DOHH2 (cell line): ENCODE data around the gene PRR14.

Experiments used
- H3F3A ChIP-seq: fragments of 200-600 bp; sonication (generic), shearing (Covaris generic); 2 replicates; pipeline ENCODE4 v1.6.0; 2016; ENCODE audit warnings: antibody characterized with exemption, mild to moderate bottlenecking; ENCODE audit not compliant: control insufficient read depth, insufficient read depth
- H3K27ac ChIP-seq: fragments of 200-600 bp; sonication (generic); 2 replicates; pipeline ENCODE4 v1.5.1; 2014; ENCODE audit warnings: low read depth, mild to moderate bottlenecking, low read length, moderate library complexity
- H3K27me3 ChIP-seq: fragments of 200-600 bp; sonication (generic); 2 replicates; pipeline ENCODE4 v1.6.1; 2014; ENCODE audit warnings: mild to moderate bottlenecking, low read length, mixed read lengths; ENCODE audit not compliant: control insufficient read depth
- H3K36me3 ChIP-seq: fragments of 200-600 bp; sonication (generic); 2 replicates; pipeline ENCODE4 v1.6.1; 2014; ENCODE audit warnings: mild to moderate bottlenecking, low read length, moderate library complexity, mixed read lengths; ENCODE audit not compliant: control insufficient read depth
- H3K4me1 ChIP-seq: fragments of 200-600 bp; sonication (generic); 2 replicates; pipeline ENCODE4 v1.6.1; 2014; ENCODE audit warnings: mild to moderate bottlenecking, low read length, mixed read lengths; ENCODE audit not compliant: control insufficient read depth
- H3K4me2 ChIP-seq: fragments of 200-600 bp; sonication (generic); 2 replicates; pipeline ENCODE4 v1.6.0; 2014; ENCODE audit warnings: mild to moderate bottlenecking, low read length, moderate library complexity
- H3K4me3 ChIP-seq: fragments of 200-600 bp; sonication (generic); 2 replicates; pipeline ENCODE4 v1.5.1; 2014; ENCODE audit warnings: mild to moderate bottlenecking, low read length, mixed read lengths
- H3K79me2 ChIP-seq: fragments of 200-600 bp; sonication (generic); 2 replicates; pipeline ENCODE4 v1.6.1; 2014; ENCODE audit warnings: mild to moderate bottlenecking, low read length, mixed read lengths; ENCODE audit not compliant: control insufficient read depth
- H3K9me2 ChIP-seq: fragments of 200-600 bp; sonication (generic); replicated peaks from 2 replicates; pipeline ENCODE4 v1.6.1; 2014; ENCODE audit warnings: mild to moderate bottlenecking, low read length, mixed read lengths; ENCODE audit not compliant: control insufficient read depth
- H3K9me3 ChIP-seq: fragments of 200-600 bp; sonication (generic); 2 replicates; pipeline ENCODE4 v1.6.1; 2014; ENCODE audit warnings: antibody characterized with exemption, low read length, mixed read lengths; ENCODE audit not compliant: control insufficient read depth, insufficient read depth
- H4K20me1 ChIP-seq: fragments of 200-600 bp; sonication (generic); 2 replicates; pipeline ENCODE4 v1.6.0; 2014; ENCODE audit warnings: low read depth, mild to moderate bottlenecking, antibody characterized with exemption, low read length, moderate library complexity; ENCODE audit not compliant: control insufficient read depth, insufficient read depth
- CTCF ChIP-seq: fragments of 200-600 bp; sonication (generic); IDR thresholded peaks from one replicate; pipeline ENCODE4 v1.5.1; 2014; ENCODE audit warnings: antibody characterized with exemption, mild to moderate bottlenecking, low read depth, low read length; ENCODE audit not compliant: poor library complexity, severe bottlenecking
- EZH2phosphoT487 ChIP-seq: fragments of 200-600 bp; sonication (generic); IDR thresholded peaks from 2 replicates; pipeline ENCODE4 v1.6.1; 2017; ENCODE audit warnings: borderline replicate concordance, mild to moderate bottlenecking, antibody characterized with exemption, low read length, moderate library complexity, mixed read lengths

PRR14 gene

GRCh38 chr16:30678586-30678970, 27.8 kb downstream of the PRR14 start:
- H3K4me1 ChIP-seq: peaks cover 10% of the 10 kb centered on the region
- H3K9me3 ChIP-seq: no peaks in the 10 kb centered on the region
- H3K4me3 ChIP-seq: no peak overlapping the region
- H4K20me1 ChIP-seq: no peaks in the 10 kb centered on the region
- no peaks in the 10 kb centered on the region for H3K9me2 ChIP-seq
- no peaks in the 10 kb centered on the region for H3F3A ChIP-seq
- no peak overlapping the region for H3K27ac ChIP-seq
- no peaks in the 10 kb centered on the region for H3K79me2 ChIP-seq
- H3K36me3 ChIP-seq: no peaks in the 10 kb centered on the region
- H3K27me3 ChIP-seq: no peaks in the 10 kb centered on the region
- no peak for TF ChIP-seq CTCF
- no peak for TF ChIP-seq EZH2phosphoT487
- H3K4me2 ChIP-seq: no peak overlapping the region

DNA sequence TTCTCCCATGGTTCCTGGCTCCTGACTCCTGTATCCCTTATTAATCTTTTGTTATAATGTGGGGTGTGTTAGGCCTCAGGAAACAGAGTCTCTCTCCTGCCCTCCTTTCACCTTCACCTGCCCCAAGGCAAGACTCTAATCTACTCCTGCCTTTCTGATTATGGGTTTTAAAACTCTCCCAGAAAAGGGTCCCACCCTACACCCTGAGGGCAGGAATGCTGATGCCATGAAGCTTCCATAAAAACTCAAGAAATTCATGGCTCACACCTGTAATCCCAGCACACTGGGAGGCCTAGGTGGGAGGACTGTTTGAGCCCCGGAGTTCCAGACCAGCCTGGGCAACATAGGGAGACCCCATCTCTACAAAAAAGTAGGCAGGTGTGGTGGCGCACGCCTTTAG, 29.6 kb downstream of the PRR14 start:
- Histone ChIP-seq H3K27ac (no peak overlapping the region), H3K27me3 (no peaks in the 10 kb centered on the region), H3K9me3 (no peaks in the 10 kb centered on the region), H3K36me3 (no peaks in the 10 kb centered on the region), H3K9me2 (no peaks in the 10 kb centered on the region), H4K20me1 (no peaks in the 10 kb centered on the region), H3K4me3 (no peak overlapping the region), H3K4me2 (no peak overlapping the region), H3K79me2 (no peaks in the 10 kb centered on the region), H3F3A (no peaks in the 10 kb centered on the region), H3K4me1 (peaks cover 10% of the 10 kb centered on the region)
- TF ChIP-seq CTCF: no peak
- no peak for TF ChIP-seq EZH2phosphoT487

- H3K4me1 ChIP-seq: peaks cover 9% of the 10 kb centered on the region
- H3F3A ChIP-seq: no peaks in the 10 kb centered on the region
- no peaks in the 10 kb centered on the region for H3K36me3 ChIP-seq
- H3K79me2 ChIP-seq: no peaks in the 10 kb centered on the region
- no peaks in the 10 kb centered on the region for H4K20me1 ChIP-seq
- H3K27me3 ChIP-seq: no peaks in the 10 kb centered on the region
- H3K4me3 ChIP-seq: no peak overlapping the region
- H3K9me2 ChIP-seq: no peaks in the 10 kb centered on the region
- no peak overlapping the region for H3K27ac ChIP-seq
- TF ChIP-seq EZH2phosphoT487 (no peak), CTCF (no peak)
- H3K4me2 ChIP-seq: no peak overlapping the region
- no peaks in the 10 kb centered on the region for H3K9me3 ChIP-seq
Measured at GRCh38 chr16:30688701-30689100, 37.9 kb downstream of the PRR14 start.

GRCh38 chr16:30691907-30692306, 41.1 kb downstream of the PRR14 start:
- H3K27me3 ChIP-seq: no peaks in the 10 kb centered on the region
- no peaks in the 10 kb centered on the region for H3K9me2 ChIP-seq
- peaks cover 12% of the 10 kb centered on the region for H3K4me1 ChIP-seq
- H3K4me2 ChIP-seq: no peak overlapping the region
- H3K27ac ChIP-seq: no peak overlapping the region
- no peaks in the 10 kb centered on the region for H3K79me2 ChIP-seq
- no peaks in the 10 kb centered on the region for H3F3A ChIP-seq
- H3K9me3 ChIP-seq: no peaks in the 10 kb centered on the region
- no peak for TF ChIP-seq EZH2phosphoT487
- TF ChIP-seq CTCF: no peak
- no peaks in the 10 kb centered on the region for H4K20me1 ChIP-seq
- no peaks in the 10 kb centered on the region for H3K36me3 ChIP-seq
- H3K4me3 ChIP-seq: no peak overlapping the region
